ENCODE results near the gene PAWR.
A peak's percentile ranks its signal among the peaks of the same experiment; 100 is the strongest.
"Not testable (repeated sequence)": the region's sequence is repeated elsewhere in the genome, so short reads cannot be mapped to it uniquely, and the experiment has no call there.

The PAWR gene

DNA sequence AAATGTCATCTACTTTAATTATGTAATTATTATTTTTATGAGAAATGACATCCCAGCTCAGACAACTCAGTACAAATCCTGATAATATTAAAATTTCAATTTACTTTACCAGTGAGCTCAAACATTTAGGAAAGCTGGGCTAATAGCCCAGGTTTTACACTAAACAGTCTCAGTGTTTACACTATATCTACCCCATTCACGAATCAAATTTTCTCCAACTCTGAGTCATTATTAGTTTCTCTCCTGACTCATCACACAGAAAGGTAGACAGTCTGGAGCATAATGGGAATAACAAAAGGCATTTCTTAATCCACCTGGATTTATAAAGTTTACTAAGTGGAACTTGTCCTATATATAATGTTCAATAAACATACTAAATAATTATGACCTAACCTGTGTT, 5.7 kb downstream of the PAWR start:
- Histone ChIP-seq H3K9me3 (ENCODE audit: insufficient read depth, low read depth, low read length) (no peaks in the 10 kb centered on the region), H3K4me3 (ENCODE audit: low read length) (peak overlapping the region; percentile 98; the same call in 1 of the 2 replicates), H3K9ac (ENCODE audit: low read depth, low read length) (no peak overlapping the region), H3K36me3 (ENCODE audit: insufficient read depth, low read length) (peaks cover 29% of the 10 kb centered on the region), H3K27ac (ENCODE audit: low read depth, low read length) (no peak overlapping the region), H3K27me3 (ENCODE audit: insufficient read depth, low read length) (no peaks in the 10 kb centered on the region), H3K4me1 (ENCODE audit: insufficient read depth, low read length) (peaks cover 66% of the 10 kb centered on the region)
- 0% methylated on average over 1 of the region's 1 CpG for WGBS

DNA sequence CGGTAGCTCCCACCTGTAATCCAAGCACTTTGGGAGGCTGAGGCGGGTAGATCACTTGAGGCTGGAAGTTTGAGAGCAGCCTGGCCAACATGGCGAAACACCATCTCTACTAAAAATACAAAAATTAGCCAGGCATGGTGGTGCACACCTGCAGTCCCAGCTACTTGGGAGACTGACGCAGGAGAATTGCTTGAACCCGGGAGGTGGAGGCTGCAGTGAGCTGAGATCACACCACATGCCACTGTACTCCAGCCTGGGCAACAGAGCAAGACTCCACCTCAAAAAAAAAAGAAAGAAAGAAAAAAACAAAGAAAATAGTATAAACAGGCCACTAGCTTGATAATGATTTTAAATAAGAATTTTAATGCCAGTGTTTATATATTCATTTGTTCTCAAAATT, 6.4 kb downstream of the PAWR start:
- peaks cover 31% of the 10 kb centered on the region for H3K36me3 ChIP-seq (ENCODE audit: insufficient read depth, low read length)
- not testable (repeated sequence) for H3K9me3 ChIP-seq (ENCODE audit: insufficient read depth, low read depth, low read length); H3K4me3 ChIP-seq (ENCODE audit: low read length); H3K27me3 ChIP-seq (ENCODE audit: insufficient read depth, low read length); H3K27ac ChIP-seq (ENCODE audit: low read depth, low read length); H3K9ac ChIP-seq (ENCODE audit: low read depth, low read length)
- 94% methylated on average over 5 of the region's 5 CpGs for WGBS
- peaks cover 73% of the 10 kb centered on the region for H3K4me1 ChIP-seq (ENCODE audit: insufficient read depth, low read length)

DNA sequence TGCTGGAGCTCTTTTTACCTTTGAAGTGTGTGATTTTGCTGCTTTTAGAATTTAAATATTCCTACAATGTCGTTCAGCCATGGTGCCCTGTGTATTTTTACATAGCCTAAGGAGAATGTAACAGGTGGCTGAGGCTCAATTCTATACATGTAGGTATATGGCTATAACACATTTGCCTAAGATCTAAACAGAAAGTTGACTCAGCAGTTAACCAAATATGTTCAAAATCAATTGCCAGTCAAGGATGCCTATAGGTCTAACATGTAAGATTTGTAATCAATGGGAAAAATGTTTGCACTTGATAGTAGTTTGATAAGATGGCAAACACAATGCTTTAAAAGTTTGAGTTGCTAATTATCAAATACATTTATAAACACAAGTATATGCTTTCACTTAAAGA, 8.2 kb downstream of the PAWR start:
- no CpG with 5 or more reads among the region's 1 CpG for WGBS
- Histone ChIP-seq H3K4me1 (ENCODE audit: insufficient read depth, low read length) (peaks cover 78% of the 10 kb centered on the region), H3K27me3 (ENCODE audit: insufficient read depth, low read length) (no peaks in the 10 kb centered on the region), H3K4me3 (ENCODE audit: low read length) (no peak overlapping the region), H3K9me3 (ENCODE audit: insufficient read depth, low read depth, low read length) (no peaks in the 10 kb centered on the region), H3K27ac (ENCODE audit: low read depth, low read length) (no peak overlapping the region), H3K36me3 (ENCODE audit: insufficient read depth, low read length) (peaks cover 31% of the 10 kb centered on the region), H3K9ac (ENCODE audit: low read depth, low read length) (no peak overlapping the region)

DNA sequence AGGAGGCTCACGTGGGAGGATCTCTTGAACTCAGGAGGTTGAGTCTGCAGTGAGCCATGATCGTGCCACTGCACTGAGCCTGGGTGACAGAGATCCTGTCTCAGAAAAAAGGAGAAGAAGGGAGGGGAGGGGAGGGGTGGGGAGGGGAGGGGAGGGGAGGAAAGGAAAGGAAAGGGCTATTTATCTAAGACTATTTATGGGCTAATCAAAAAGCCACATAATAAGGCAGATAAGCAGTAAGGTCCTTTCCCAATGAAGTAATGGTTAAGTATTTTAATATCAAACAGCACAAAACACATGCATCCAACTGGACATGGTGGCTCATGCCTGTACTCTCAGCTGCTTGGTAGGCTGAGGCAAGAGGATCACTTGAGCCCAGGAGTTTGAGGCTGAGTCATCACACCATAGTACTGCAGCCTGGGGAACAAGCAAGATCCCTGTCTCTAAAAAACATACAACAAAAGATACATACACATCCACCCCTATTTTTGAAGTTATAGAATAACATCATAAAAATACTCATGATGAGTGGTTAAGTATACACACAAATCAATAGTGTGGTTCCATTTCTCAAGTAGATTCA, 9.7 kb downstream of the PAWR start:
- no peaks in the 10 kb centered on the region for H3K9me3 ChIP-seq (ENCODE audit: insufficient read depth, low read depth, low read length)
- H3K27me3 ChIP-seq (ENCODE audit: insufficient read depth, low read length) = no peaks in the 10 kb centered on the region
- 69% methylated on average over 2 of the region's 2 CpGs for WGBS
- H3K36me3 ChIP-seq (ENCODE audit: insufficient read depth, low read length) = peaks cover 22% of the 10 kb centered on the region
- no peak overlapping the region; the same call in 1 of the 2 replicates for H3K4me3 ChIP-seq (ENCODE audit: low read length)
- H3K4me1 ChIP-seq (ENCODE audit: insufficient read depth, low read length) = peaks cover 65% of the 10 kb centered on the region
- no peak overlapping the region for H3K27ac ChIP-seq (ENCODE audit: low read depth, low read length)
- no peak overlapping the region for H3K9ac ChIP-seq (ENCODE audit: low read depth, low read length)

DNA sequence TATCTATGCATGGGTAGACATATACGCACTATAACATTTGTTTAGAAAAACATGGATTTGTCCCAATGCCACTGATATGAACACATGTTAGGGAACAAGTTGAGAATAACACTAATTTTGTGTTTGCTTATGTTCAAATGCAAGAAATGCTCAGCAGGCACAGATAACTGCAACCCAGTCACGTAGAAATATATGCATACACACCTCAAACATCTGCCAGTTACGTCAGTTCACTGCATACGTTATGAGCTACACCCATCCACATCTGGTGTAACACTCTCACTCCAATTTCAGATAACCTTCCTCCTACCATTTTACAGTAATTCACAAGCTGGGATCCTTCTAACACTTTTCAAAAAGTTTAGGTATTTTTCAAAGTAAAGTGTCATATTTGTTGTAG, 10.7 kb downstream of the PAWR start:
- Histone ChIP-seq H3K9ac (ENCODE audit: low read depth, low read length) (no peak overlapping the region), H3K27me3 (ENCODE audit: insufficient read depth, low read length) (no peaks in the 10 kb centered on the region), H3K27ac (ENCODE audit: low read depth, low read length) (no peak overlapping the region), H3K9me3 (ENCODE audit: insufficient read depth, low read depth, low read length) (no peaks in the 10 kb centered on the region), H3K4me1 (ENCODE audit: insufficient read depth, low read length) (peaks cover 55% of the 10 kb centered on the region), H3K4me3 (ENCODE audit: low read length) (no peak overlapping the region), H3K36me3 (ENCODE audit: insufficient read depth, low read length) (peaks cover 17% of the 10 kb centered on the region)
- WGBS = 92% methylated on average over 4 of the region's 4 CpGs

DNA sequence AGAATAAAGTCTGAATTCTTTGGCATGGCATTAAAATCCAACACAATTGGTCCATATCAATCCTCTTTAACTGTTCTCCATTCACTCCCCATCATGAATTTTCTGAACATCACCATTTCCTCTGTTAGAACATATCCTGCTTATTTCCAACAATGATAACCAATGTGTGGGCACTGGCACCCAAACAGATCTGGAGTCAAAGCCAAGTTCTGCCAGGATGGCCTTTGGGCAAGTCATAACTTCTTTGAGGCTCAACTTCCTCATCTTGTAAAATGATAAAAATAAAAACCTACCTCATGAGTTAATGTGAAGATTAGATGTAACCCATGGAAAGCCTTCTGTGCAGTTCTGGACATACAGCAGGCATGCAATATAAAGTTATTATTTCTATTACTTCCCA, 12.5 kb downstream of the PAWR start:
- H3K4me1 ChIP-seq (ENCODE audit: insufficient read depth, low read length) = peaks cover 55% of the 10 kb centered on the region

DNA sequence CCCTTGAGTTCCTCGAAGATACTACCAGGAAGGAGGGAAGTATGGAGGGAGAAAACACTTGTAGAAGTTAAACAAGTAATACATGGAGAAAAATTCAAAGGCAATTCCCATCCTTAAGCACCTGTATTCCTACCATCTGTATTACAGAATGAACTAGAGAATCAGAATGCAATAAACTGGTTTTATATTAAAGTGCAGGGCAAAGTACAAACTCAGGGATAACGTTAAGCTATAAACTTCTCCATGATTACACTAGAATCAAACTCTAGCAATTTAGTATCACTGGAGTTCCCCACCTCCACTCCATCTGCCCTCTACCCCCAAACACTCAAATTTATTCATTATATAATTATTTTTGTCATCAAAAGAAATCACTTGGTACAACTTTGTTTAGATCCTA, 13.1 kb downstream of the PAWR start:
- no peaks in the 10 kb centered on the region for H3K27me3 ChIP-seq (ENCODE audit: insufficient read depth, low read length)
- peaks cover 8% of the 10 kb centered on the region; the same call in 1 of the 2 replicates for H3K36me3 ChIP-seq (ENCODE audit: insufficient read depth, low read length)
- peaks cover 52% of the 10 kb centered on the region for H3K4me1 ChIP-seq (ENCODE audit: insufficient read depth, low read length)
- no peak overlapping the region for H3K9ac ChIP-seq (ENCODE audit: low read depth, low read length)
- H3K4me3 ChIP-seq (ENCODE audit: low read length) = no peak overlapping the region
- H3K27ac ChIP-seq (ENCODE audit: low read depth, low read length) = no peak overlapping the region
- no peaks in the 10 kb centered on the region for H3K9me3 ChIP-seq (ENCODE audit: insufficient read depth, low read depth, low read length)
- 100% methylated on average over 1 of the region's 2 CpGs for WGBS

More for the DNA sequence above, 12.5 kb downstream of the PAWR start:
- Histone ChIP-seq H3K36me3 (ENCODE audit: insufficient read depth, low read length) (peaks cover 8% of the 10 kb centered on the region; the same call in 1 of the 2 replicates), H3K9ac (ENCODE audit: low read depth, low read length) (no peak overlapping the region), H3K27ac (ENCODE audit: low read depth, low read length) (no peak overlapping the region), H3K4me3 (ENCODE audit: low read length) (no peak overlapping the region), H3K27me3 (ENCODE audit: insufficient read depth, low read length) (no peaks in the 10 kb centered on the region), H3K9me3 (ENCODE audit: insufficient read depth, low read depth, low read length) (no peaks in the 10 kb centered on the region)

DNA sequence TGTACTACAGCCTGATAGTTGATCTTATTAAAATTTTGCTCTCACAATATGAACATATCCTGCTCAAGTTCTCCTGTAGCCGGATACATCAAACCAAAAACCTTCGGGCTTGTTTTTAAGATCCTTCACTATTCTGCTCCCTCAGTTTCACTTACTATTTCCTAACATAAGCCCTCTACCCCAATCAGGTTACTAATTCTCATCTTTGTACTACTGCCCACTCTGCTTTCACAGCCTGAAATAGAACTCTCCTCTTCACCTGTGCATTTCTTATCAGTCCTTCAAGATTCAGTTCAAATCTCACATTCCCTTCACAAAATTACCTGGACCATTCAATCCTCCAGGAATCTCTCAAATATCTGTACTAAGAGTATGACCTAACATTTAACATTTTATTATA, 14.2 kb downstream of the PAWR start:
- WGBS = 95% methylated on average over 2 of the region's 2 CpGs
- no peaks in the 10 kb centered on the region for H3K27me3 ChIP-seq (ENCODE audit: insufficient read depth, low read length)
- H3K9ac ChIP-seq (ENCODE audit: low read depth, low read length) = no peak overlapping the region
- H3K4me1 ChIP-seq (ENCODE audit: insufficient read depth, low read length) = peaks cover 49% of the 10 kb centered on the region
- H3K36me3 ChIP-seq (ENCODE audit: insufficient read depth, low read length) = peaks cover 8% of the 10 kb centered on the region; the same call in 1 of the 2 replicates
- H3K4me3 ChIP-seq (ENCODE audit: low read length) = no peak overlapping the region
- no peaks in the 10 kb centered on the region for H3K9me3 ChIP-seq (ENCODE audit: insufficient read depth, low read depth, low read length)
- H3K27ac ChIP-seq (ENCODE audit: low read depth, low read length) = no peak overlapping the region

DNA sequence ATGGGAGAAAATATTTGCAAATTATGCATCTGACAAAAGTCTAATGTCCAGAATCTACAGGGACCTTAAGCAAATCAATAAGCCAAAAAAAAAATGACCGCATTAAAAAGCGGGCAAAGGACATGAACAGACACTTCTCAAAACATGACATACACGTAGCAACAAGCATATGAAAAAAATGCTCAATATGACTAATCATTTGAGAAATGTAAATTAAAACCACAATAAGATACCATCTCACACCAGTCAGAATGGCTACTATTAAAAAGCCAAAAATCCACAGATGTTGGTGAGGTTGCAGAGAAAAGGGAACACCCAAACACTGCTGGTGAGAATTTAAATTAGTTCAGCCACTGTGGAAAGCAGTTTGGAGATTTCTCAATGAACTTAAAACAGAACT, 16.1 kb downstream of the PAWR start:
- H3K4me1 ChIP-seq (ENCODE audit: insufficient read depth, low read length) = peaks cover 48% of the 10 kb centered on the region
- no peaks in the 10 kb centered on the region; the same call in 1 of the 2 replicates for H3K36me3 ChIP-seq (ENCODE audit: insufficient read depth, low read length)
- no peak overlapping the region for H3K9ac ChIP-seq (ENCODE audit: low read depth, low read length)
- no peaks in the 10 kb centered on the region for H3K9me3 ChIP-seq (ENCODE audit: insufficient read depth, low read depth, low read length)
- no peak overlapping the region for H3K27ac ChIP-seq (ENCODE audit: low read depth, low read length)
- H3K27me3 ChIP-seq (ENCODE audit: insufficient read depth, low read length) = no peaks in the 10 kb centered on the region
- 95% methylated on average over 3 of the region's 3 CpGs for WGBS
- H3K4me3 ChIP-seq (ENCODE audit: low read length) = no peak overlapping the region

DNA sequence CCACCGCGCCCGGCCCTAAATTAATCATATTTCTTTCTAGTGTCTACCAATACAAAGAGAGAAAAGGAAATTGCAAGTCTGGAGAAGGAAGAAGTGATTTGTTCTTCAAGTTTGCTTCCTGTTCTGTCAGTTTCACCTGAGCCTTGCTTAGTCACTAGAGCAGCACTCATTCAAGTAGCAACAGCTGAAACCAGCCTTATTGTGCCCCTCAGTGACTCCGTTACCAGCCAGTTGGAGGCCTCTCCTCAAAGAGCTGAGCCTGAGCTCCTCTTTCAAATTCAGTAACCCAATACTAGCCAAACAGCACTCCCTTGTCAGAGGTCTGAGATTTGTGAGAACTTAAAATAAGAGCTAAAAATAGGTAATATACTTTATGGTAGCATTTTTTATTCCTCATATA, 17.4 kb downstream of the PAWR start:
- H3K36me3 ChIP-seq (ENCODE audit: insufficient read depth, low read length) = peaks cover 3% of the 10 kb centered on the region
- H3K9ac ChIP-seq (ENCODE audit: low read depth, low read length) = no peak overlapping the region
- peaks cover 49% of the 10 kb centered on the region for H3K4me1 ChIP-seq (ENCODE audit: insufficient read depth, low read length)
- no peaks in the 10 kb centered on the region for H3K9me3 ChIP-seq (ENCODE audit: insufficient read depth, low read depth, low read length)
- WGBS = 82% methylated on average over 4 of the region's 4 CpGs
- H3K27ac ChIP-seq (ENCODE audit: low read depth, low read length) = peak overlapping the region; percentile 25; the same call in 1 of the 2 replicates
- no peaks in the 10 kb centered on the region for H3K27me3 ChIP-seq (ENCODE audit: insufficient read depth, low read length)
- no peak overlapping the region for H3K4me3 ChIP-seq (ENCODE audit: low read length)

DNA sequence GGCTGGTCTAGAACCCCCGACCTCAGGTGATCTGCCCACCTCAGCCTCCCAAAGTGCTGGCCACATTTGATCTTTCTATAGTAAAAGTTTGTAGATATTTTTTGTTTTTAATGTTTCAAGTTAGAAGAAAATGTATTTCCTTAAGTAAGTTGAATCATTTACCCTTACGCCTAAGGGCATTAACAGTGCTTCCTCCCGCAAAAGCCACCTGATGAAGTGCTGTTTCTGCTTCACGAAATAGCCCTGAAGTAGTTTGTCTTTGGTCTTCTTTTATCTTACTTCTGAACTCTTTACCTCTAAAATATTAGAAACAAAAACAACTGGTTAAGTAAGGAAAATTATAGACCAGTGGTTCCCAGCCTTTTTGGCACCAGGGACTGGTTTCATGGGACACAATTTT, 22.7 kb downstream of the PAWR start:
- no peaks in the 10 kb centered on the region for H3K27me3 ChIP-seq (ENCODE audit: insufficient read depth, low read length)
- no peak overlapping the region for H3K9ac ChIP-seq (ENCODE audit: low read depth, low read length)
- H3K4me3 ChIP-seq (ENCODE audit: low read length) = no peak overlapping the region
- peaks cover 52% of the 10 kb centered on the region for H3K36me3 ChIP-seq (ENCODE audit: insufficient read depth, low read length)
- WGBS = 94% methylated on average over 4 of the region's 4 CpGs
- H3K4me1 ChIP-seq (ENCODE audit: insufficient read depth, low read length) = peaks cover 37% of the 10 kb centered on the region
- no peak overlapping the region for H3K27ac ChIP-seq (ENCODE audit: low read depth, low read length)
- no peaks in the 10 kb centered on the region for H3K9me3 ChIP-seq (ENCODE audit: insufficient read depth, low read depth, low read length)

Data from HUES64 (cell line).